HG02870 (cell line): Measurements from ENCODE around the gene C1orf226.

Experiments
- ATAC-seq: cut with Tn5 transposase; IDR thresholded peaks from one replicate; pipeline ENCODE4 v1.9.1; 2021; ENCODE audit warnings: mild to moderate bottlenecking, moderate library complexity; ENCODE audit not compliant: unreplicated experiment

The C1orf226 gene

DNA sequence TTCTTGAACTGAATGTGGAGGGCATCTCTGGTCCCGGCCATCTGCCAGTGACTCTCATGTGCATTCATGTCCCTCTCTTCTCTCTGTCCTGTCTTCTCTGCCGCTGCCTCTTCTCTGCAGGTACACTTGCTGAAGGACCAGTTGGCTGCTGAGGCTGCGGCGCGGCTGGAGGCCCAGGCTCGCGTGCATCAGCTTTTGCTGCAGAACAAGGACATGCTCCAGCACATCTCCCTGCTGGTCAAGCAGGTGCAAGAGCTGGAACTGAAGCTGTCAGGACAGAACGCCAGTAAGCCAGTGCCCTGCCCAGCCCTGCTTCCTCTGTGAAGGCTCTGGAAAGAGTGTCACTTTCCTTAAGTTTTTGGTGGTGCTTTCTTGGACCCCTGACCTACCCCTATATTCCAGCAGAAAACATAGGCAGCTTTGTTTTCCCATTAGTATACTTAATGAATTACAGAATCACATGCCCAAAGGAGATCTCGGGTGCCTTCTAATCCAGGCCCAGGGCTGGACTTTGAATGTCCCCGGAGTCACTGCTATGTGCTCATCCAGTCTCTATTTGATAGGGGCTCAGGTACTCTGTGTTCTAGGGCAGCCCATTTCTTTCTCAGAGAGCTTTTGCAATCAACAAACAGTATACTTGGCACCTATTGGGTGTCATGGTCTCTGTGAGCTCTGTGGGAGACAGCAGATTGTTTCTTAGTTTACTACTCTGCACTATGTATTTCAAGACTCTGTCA lies 16.1 kb upstream of the C1orf226 start:
- no peak for ATAC-seq

DNA sequence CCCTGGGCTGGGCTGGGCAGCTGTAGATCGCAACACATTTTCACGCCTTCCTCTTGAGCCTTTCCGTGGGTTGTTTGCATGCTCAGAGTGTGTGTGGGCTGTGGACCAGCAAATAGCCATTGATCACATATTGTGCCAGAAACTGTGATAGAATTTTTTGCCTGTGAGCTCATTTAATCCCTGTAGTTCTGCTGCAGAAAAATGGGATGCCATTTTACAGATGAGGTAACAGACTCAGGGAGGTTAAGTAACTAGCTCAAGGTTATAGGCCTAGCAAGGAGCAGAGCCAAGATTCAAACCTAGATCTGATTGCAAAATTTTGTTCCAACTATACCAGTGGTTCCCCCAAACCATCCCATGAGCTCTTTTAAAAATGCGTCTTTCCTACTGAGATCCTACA lies 15.4 kb upstream of the C1orf226 start:
- no peak for ATAC-seq

DNA sequence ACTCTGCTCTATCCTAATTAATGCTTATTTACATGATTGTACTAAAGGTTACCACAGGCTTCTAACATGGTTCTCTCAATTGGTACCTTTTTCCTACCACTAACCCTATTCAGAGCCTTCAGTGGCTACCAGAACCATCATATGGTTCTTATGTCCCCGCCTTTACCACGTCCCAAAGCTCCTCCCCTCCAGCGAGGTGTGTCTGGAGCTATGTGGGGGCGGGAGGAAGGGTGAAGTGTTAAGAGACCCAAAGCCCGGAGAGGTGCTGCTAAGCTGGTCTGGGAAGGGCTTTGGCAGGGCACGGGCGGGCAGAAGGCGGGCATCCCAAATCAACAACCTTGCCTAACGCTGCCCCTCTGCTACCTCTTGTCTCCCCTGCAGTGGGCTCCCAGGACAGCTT lies 14.9 kb upstream of the C1orf226 start:
- ATAC-seq, result no peak

DNA sequence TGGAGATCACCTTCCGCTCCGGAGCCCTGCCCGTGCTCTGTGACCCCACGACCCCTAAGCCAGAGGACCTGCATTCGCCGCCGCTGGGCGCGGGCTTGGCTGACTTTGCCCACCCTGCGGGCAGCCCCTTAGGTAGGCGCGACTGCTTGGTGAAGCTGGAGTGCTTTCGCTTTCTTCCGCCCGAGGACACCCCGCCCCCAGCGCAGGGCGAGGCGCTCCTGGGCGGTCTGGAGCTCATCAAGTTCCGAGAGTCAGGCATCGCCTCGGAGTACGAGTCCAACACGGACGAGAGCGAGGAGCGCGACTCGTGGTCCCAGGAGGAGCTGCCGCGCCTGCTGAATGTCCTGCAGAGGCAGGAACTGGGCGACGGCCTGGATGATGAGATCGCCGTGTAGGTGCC lies 14.5 kb upstream of the C1orf226 start:
- no peak for ATAC-seq

DNA sequence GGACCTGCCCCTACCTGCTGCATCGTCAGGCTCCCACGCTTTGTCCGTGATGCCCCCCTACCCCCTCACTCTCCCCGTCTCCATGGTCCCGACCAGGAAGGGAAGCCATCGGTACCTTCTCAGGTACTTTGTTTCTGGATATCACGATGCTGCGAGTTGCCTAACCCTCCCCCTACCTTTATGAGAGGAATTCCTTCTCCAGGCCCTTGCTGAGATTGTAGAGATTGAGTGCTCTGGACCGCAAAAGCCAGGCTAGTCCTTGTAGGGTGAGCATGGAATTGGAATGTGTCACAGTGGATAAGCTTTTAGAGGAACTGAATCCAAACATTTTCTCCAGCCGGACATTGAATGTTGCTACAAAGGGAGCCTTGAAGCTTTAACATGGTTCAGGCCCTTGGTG lies 13.8 kb upstream of the C1orf226 start:
- ATAC-seq, result no peak

DNA sequence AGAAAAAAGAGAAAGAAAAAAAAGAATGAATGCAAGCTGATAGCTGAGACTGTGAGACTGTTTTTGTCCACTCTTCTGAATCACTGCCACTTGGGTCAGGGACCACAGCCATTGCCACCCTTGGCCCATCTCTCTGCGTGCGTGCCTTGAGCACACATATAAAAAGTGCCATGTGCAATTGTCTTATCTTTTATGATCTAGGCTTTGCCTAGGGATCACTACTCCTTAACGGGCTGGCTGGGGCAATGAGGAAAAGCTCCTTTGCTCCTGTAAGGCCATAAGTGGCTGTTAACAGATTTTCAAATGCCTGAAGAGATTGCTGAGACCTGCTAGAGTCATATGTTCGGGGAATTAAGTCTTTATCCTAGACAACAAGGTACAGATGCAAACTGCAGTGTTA lies 13.1 kb upstream of the C1orf226 start:
- ATAC-seq, result no peak

DNA sequence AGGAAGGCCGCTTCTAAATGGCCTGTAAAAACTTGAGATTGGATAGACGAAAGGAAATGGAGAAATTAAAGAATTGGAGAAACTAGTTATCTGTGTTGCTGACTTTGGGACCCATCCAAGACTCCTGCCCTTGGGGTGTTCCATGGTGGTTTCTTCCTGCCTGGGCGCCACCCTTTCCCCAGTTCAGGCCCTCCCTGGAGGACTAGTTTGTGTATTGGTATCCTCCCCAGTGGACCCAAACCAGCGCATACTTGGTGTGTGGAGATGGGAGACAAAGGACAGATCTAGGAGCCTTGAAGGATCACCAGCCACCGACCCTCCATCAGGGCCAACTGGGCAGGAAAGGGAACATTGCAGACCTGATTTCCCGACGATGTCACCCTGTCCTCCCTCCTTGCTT lies 12.0 kb upstream of the C1orf226 start:
- no peak for ATAC-seq

DNA sequence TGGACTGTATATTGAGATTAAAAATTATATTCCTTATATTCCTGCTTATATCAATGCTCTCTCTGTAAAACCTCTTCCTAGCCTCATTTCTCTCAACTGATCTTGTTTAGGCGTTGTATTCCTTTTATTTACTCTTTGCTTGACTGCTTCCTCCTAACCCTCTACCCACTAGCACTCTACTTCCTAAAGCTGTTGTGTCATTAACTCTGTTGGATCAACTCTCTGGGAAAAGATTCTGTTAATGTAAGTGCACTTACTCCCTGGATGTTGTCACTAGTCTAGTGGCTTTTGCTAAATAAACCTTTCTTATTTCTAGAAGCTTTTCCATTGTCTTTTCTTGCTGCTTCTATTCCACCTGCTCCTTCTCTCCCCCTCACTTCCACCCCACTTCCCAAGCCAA lies 11.4 kb upstream of the C1orf226 start:
- no peak for ATAC-seq

DNA sequence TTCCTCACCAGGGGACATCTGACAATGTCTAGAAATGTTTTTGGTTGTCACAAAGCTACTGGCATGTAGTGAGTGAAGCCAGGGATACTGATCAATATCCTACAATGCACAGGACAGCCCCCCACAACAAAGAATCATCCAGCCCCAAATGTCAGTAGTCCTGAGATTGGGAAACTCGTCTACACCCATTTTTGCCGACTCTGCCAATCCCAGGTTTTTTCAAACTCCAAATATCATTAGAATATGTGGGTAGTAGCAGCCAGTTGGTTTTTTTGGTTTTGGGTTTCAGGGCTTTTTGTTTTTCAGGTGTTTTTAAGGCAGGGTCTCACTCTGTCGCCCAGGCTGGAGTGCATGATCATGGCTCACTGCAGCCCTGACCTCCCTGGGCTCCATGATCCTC lies 10.8 kb upstream of the C1orf226 start:
- ATAC-seq, result no peak

DNA sequence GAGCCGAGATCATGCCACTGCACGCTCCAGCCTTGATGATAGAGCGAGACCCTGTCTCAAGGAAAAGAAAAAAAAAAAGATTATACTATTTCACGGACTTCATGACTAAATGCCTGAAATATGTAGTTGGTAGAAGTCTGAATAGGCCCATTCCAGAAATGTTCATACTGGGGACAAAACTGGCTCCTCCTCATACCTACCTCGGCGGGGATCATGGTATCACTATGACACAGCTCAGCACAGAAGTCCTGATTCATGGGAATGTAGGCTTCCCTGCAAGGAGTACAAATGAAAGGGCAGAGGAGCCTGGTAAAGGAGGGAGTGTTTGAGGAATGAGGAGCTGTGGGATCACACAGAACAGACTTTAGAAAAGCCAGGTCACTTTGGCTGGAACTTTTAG lies 9.9 kb upstream of the C1orf226 start:
- ATAC-seq, result no peak

DNA sequence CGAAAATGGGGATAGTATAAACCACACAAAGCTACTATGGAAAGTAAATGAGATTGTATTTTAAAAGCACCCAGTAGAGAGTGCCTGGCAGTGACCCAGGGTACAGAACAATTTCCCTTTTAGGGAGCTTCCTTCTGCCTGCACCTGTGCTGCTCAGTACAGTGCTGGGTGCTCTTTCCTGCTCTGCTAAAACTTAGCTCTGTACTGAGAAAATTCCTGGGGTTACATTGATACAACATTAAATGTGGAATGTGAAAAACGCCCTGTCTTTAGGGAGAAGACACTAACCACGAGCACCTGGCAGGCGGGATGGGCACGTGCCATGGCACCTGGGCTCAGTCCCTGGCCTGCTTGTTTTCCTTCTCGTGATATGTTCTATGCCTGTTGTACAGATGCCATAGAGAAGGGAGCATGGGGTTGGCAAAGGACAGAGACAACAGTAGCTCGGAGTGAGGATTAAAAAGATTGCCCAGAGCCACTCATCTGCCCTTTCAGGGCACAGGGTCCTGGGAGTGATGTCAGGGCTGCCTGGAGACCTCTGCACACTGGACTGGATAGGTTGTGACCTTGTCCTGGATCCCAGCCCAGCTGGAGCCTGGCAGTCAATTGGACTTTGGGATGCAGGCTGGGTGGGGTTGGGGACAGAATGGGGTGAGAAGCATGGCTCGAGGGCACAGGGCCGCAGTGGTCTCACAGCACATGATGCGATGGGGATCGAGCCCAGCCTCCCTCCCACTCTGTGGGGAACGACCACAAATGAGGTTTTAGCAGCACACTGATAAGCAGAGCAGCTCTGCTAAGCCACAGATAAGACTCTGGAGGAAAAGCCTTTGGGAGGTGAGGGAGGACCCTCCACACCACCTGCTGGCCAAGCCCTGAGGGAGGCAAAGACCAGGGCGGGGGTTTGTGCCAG lies 9.1 kb upstream of the C1orf226 start:
- ATAC-seq, result no peak

DNA sequence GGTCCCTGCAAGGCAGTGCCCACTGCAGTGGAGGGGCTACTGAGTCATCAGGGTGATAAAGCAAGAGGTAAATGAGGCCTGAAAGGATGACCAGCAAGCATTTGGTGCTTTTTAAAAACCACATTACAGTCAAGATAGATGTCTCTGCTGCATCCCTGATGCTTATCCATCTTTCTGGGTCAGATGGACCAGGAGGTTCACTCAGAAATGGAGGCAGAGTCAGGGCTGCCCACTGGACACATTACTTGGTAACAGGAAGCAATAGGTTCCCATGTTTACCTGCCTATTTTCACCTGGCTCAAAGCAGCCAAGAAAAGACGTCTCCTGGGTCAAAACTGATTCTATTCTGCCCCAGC lies 8.5 kb upstream of the C1orf226 start:
- no peak for ATAC-seq

DNA sequence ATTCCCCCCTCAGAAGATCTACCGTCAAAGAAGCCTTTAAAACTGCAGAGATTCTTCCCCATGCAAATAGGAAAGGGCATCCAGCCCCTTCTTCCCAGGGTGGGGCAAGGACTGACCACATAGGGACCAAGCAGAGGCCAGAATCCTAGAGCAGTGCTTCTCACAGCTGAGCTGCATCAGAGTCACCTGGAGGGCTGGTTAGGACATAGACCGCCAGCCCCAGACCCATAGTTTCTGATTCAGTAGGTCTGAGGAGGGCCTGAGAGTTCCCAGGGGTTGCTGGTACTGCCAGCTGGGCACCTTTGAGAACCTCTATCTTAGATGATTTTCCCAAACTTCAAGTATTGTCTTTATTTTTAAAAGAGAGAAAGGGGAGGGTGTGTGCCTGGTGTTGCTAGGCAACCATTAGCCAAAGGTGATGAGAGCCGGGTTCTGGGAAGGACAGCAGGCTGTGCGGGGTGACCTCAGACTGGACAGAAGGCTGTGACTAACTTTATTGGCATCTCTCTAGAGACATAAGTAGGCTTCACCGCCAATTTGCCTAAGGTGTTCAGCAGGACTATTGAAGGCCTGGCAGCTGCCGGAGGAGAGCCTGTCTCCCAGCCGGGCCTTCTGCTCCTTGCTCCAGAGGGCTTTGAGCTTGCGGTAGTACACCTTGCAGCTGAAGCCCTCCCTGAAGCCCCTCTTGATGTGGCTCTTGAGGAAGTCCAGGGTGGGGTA lies 7.8 kb upstream of the C1orf226 start:
- no peak for ATAC-seq

DNA sequence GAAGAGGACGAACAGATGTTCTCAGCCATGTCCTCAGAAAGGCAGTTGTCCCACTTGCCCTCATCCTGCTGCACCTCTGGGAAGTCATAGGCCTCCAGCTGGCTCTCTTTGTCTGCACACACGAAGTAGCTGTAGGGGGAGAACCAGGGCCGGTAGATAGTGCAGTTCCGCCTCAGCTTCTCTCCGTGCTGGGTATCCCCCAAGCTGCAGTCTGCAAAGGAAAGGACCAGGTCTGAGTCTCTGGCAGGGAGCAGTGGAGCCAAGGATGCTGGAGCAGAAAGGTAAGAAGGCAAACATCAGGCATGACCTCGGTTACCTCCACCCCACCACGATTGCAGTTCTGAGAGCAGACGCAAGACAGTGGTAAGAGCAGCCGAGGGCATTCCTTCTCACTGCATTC lies 7.1 kb upstream of the C1orf226 start:
- no peak for ATAC-seq

DNA sequence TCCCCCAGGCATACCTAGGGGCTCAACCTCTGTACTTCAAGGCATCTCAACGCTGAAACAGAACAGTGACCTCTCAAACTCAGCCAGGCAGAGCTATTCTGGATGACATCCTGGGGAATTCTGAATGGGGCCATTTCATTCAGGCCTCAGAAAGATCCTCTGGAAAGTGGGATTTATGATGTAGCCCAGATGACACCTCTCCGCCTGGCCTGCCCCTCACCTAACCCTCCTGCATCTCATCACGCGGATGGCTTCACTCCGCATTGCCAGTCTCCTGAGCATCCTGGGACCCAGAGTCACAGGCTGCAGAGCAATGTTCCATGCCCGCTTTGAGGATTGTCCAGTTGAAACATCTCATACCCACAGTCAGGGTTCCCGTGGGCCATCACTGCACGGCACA lies 6.1 kb upstream of the C1orf226 start:
- ATAC-seq, result no peak

DNA sequence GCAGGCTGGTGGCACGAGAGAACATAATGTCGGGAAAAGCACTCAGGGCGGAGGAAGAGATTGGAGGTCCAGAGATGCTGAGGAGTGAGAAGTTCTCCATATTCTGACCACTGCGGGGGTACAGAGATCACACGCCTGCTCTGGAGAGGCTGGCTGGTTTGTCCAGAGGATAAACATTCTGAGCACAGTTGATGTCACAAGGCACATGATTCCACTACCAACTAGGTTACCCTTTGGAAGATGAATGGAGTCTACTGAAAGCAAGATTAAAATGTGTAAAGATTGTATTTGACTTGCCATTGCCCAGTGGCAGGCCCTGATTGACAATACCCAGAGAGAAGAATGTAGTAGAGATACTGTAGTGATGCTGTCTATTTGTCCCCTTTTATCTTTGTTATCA lies 4.8 kb upstream of the C1orf226 start, which contains the start of gene SPATA46:
Gene SPATA46 (minus strand): TSS at position 164 of the 400 bp plus-strand sequence. CDS start 64 bp downstream, at position 100.
- no peak for ATAC-seq

DNA sequence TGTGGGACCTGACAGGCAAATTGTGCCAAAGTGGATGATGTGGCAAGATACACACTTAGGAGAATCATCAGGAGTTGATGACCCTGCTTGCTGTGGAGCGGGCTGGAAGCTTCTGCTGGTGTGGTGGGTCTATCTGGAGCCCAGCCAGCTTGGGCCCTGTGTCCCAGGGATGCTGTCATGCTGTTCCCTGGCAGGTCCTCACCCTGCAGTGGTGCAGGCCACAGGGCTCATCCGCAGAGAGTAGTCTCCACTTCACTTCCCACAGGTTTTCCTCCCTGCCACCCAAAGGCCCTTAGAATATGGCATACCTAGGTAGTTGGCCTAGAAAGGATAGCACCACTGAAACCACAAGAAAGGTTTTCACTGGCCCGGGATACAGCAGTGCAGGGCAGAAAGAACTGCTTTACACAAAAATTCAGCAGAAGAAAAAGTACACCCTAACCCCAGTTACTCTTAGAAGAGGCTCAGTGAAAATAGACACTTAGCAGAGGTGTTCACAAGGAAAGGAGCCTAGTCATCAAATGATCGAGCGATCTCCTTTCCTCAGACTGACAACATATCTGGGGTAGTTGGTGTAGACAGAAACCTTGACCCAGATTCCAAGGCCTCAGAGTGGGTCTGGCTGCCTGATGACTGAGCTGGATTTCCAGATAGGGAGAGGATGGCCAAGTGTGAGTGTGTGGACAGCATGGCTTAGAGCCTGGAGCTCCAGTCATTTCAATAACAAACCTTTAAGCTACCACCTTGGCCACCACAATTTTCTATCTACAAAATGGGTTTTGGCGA lies 1.3 kb upstream of the C1orf226 start:
- no peak for ATAC-seq

DNA sequence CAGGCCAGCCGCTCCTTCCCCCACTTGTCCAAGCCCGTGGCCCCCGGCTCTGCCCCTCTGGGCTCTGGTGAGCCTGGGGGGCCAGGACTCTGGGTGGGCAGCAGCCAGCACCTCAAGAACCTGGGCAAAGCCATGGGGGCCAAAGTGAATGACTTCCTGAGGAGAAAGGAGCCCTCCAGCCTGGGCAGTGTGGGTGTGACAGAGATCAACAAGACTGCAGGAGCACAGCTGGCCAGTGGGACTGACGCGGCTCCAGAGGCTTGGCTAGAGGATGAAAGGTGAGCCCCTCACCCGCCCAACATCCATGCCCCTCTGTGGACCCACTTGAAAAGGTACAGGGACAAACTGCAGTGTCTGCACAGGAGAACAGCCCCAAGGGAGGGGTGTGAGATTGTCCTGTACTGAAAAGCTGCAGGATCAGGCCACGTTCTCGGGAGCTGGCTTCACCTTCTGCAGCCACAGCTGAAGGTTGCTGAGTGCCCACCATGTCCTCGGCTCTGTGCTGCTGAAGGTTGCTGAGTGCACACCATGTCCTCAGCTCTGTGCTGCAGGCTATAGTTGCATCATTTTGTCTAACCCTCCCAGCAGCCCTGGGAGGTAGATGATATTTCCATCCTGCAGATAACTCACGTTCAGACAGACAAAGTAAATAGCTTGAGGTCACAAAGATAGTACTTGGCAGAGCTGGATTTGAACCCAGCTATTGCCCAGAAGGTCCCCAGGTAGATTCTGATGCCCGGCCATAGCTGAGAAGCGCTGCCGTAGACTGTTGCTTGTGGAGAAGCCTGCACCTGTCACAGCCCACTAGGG lies 618 bp downstream of the C1orf226 start:
- ATAC-seq, result no peak

DNA sequence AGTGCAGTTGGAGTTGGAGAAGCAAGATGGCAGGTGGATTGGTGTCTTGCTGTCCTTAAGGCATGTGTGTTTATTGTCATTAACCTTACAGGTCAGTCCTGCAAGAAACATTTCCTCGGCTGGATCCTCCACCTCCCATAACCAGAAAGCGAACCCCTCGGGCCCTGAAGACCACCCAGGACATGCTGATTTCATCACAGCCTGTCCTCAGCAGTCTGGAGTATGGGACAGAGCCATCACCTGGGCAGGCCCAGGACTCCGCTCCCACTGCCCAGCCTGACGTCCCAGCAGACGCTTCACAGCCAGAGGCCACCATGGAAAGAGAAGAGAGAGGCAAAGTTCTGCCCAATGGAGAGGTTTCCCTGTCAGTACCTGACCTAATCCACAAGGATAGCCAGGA lies 1.6 kb downstream of the C1orf226 start:
- no peak for ATAC-seq

DNA sequence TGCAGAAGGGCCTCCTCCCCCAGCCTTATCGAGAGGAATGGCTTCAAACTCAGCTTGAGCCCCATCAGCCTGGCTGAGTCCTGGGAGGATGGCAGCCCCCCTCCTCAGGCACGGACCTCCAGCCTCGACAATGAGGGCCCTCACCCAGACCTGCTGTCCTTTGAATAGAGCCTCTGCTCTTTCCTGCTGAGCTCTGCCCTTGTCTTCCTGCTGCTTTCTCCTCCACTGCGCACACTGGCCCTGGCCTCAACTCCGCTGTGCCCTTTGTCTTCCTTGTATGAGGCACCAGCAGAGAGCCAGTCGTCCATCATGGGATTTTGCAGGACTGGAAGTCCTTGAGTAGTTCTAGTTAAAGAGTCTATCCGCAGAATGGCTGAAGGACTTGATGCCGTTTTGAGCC lies 2.0 kb downstream of the C1orf226 start:
- no peak for ATAC-seq
